ENCODE data around the gene USP49. TPM values are rescaled to one million over a fixed set of nuclear protein-coding genes. Genes with fewer than 3 reads are reported as not detected.
A peak's percentile ranks its signal among the peaks of the same experiment; 100 is the strongest.

Gene USP49
- total and polyA plus RNA-seq, 2 of the 13 experiments (the other 11 are each of a cell fraction or from before 2014, with no cell fraction given): 2.9 to 4.3 TPM

DNA sequence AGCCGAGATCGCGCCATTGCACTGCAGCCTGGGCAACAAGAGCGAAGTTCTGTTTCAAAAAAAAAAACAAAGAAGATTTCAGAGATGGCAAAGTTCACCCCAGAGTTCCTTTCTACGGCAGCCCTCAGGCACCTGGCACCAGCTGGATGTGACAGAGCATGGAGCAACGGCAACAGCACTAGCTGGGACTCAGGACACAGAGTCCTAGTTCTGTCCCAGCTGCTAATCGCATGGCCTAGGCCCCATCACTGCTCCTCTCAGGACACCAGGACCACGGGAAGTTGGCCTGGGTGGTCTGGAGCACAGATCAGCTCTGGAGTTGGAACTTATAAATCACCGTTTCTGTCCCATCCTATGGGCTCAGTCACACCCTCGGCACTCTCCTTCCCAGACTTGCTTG lies 149.1 kb downstream of the USP49 start (continued):
- TF ChIP-seq KLF12 (CRISPR knock-in tag; IDR thresholded peaks at IDR 0.05; ENCODE audit: borderline replicate concordance) (no peak), CBX5 (CRISPR knock-in tag; IDR thresholded peaks at IDR 0.05; ENCODE audit: borderline replicate concordance) (0 out of 2 replicates have a peak, but pooled peaks have one; percentile 15), GLI4 (CRISPR knock-in tag; IDR thresholded peaks at IDR 0.05; ENCODE audit: borderline replicate concordance) (no peak), HIC2 (CRISPR knock-in tag; IDR thresholded peaks at IDR 0.05; ENCODE audit: low read depth) (peak; percentile 42; the same call in 1 of the 2 replicates), ZNF543 (CRISPR knock-in tag; IDR thresholded peaks at IDR 0.05) (no peak), ZNF580 (CRISPR knock-in tag; IDR thresholded peaks at IDR 0.05; ENCODE audit: borderline replicate concordance, low read depth) (0 out of 2 replicates have a peak, but pooled peaks have one; percentile 11), DMAP1 (CRISPR knock-in tag; IDR thresholded peaks at IDR 0.05) (no peak), JDP2 (CRISPR knock-in tag; IDR thresholded peaks at IDR 0.05; ENCODE audit: borderline replicate concordance) (no peak), NAIF1 (CRISPR knock-in tag; IDR thresholded peaks at IDR 0.05; ENCODE audit: borderline replicate concordance) (no peak), MEIS2 (CRISPR knock-in tag; IDR thresholded peaks at IDR 0.05) (no peak), ZNF687 (CRISPR knock-in tag; IDR thresholded peaks at IDR 0.05) (peak; percentile 48; the same call in 1 of the 2 replicates), ZNF235 (CRISPR knock-in tag; IDR thresholded peaks at IDR 0.05; ENCODE audit: borderline replicate concordance) (no peak), SKI (IDR thresholded peaks at IDR 0.05; ENCODE audit: partially characterized antibody) (no peak), ZNF230 (CRISPR knock-in tag; IDR thresholded peaks at IDR 0.05) (no peak), SIX1 (CRISPR knock-in tag; IDR thresholded peaks at IDR 0.05; ENCODE audit: borderline replicate concordance) (no peak), ZNF12 (CRISPR knock-in tag; IDR thresholded peaks at IDR 0.05) (no peak), ZMYM4 (CRISPR knock-in tag; IDR thresholded peaks at IDR 0.05) (0 out of 2 replicates have a peak, but pooled peaks have one; percentile 8), HMGA1 (CRISPR knock-in tag; conservative IDR thresholded peaks at IDR 0.05) (no peak)
- TF ChIP-seq, protein P1, sequence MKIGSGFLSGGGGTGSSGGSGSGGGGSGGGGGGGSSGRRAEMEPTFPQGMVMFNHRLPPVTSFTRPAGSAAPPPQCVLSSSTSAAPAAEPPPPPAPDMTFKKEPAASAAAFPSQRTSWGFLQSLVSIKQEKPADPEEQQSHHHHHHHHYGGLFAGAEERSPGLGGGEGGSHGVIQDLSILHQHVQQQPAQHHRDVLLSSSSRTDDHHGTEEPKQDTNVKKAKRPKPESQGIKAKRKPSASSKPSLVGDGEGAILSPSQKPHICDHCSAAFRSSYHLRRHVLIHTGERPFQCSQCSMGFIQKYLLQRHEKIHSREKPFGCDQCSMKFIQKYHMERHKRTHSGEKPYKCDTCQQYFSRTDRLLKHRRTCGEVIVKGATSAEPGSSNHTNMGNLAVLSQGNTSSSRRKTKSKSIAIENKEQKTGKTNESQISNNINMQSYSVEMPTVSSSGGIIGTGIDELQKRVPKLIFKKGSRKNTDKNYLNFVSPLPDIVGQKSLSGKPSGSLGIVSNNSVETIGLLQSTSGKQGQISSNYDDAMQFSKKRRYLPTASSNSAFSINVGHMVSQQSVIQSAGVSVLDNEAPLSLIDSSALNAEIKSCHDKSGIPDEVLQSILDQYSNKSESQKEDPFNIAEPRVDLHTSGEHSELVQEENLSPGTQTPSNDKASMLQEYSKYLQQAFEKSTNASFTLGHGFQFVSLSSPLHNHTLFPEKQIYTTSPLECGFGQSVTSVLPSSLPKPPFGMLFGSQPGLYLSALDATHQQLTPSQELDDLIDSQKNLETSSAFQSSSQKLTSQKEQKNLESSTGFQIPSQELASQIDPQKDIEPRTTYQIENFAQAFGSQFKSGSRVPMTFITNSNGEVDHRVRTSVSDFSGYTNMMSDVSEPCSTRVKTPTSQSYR (CRISPR knock-in tag; IDR thresholded peaks at IDR 0.05; ENCODE audit: borderline replicate concordance): no peak
- TF ChIP-seq, protein P2, sequence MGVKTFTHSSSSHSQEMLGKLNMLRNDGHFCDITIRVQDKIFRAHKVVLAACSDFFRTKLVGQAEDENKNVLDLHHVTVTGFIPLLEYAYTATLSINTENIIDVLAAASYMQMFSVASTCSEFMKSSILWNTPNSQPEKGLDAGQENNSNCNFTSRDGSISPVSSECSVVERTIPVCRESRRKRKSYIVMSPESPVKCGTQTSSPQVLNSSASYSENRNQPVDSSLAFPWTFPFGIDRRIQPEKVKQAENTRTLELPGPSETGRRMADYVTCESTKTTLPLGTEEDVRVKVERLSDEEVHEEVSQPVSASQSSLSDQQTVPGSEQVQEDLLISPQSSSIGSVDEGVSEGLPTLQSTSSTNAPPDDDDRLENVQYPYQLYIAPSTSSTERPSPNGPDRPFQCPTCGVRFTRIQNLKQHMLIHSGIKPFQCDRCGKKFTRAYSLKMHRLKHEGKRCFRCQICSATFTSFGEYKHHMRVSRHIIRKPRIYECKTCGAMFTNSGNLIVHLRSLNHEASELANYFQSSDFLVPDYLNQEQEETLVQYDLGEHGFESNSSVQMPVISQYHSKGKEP (CRISPR knock-in tag; IDR thresholded peaks at IDR 0.05): no peak
